Measurements from ENCODE around the gene RCN2.
A peak's percentile ranks its signal among the peaks of the same experiment; 100 is the strongest.

The RCN2 gene

GRCh38 chr15:76974456-76975036, 43.0 kb downstream of the RCN2 start:
- no peak for DNase-seq

GRCh38 chr15:76976141-76976540, 44.6 kb downstream of the RCN2 start:
- DNase-seq, result no peak

- DNase-seq, result no peak
These were observed 45.2 kb downstream of the RCN2 start for GRCh38 chr15:76976572-76977270.

GRCh38 chr15:76978522-76979330, 47.2 kb downstream of the RCN2 start:
- DNase-seq, result no peak

- no peak for DNase-seq
These were observed 47.9 kb downstream of the RCN2 start for GRCh38 chr15:76979331-76979925.

- no peak for DNase-seq
These were observed 48.5 kb downstream of the RCN2 start for GRCh38 chr15:76979996-76980520.

GRCh38 chr15:76982356-76982755, 50.8 kb downstream of the RCN2 start:
- no peak for DNase-seq

- DNase-seq, result no peak
These were observed 51.2 kb downstream of the RCN2 start for GRCh38 chr15:76982756-76983155.

- DNase-seq, result no peak
These were observed 52.2 kb downstream of the RCN2 start for GRCh38 chr15:76983590-76984375.

GRCh38 chr15:76986743-76987142, 55.2 kb downstream of the RCN2 start:
- DNase-seq, result no peak

GRCh38 chr15:76987276-76987675, 55.7 kb downstream of the RCN2 start:
- DNase-seq, result no peak

GRCh38 chr15:76987896-76988860, 56.6 kb downstream of the RCN2 start:
- DNase-seq, result no peak

- DNase-seq, result no peak
These were observed 57.6 kb downstream of the RCN2 start for GRCh38 chr15:76988867-76989780.

GRCh38 chr15:76991048-76991447, 59.5 kb downstream of the RCN2 start:
- no peak for DNase-seq

GRCh38 chr15:76991741-76992645, 60.4 kb downstream of the RCN2 start:
- peak; percentile 15 for DNase-seq

- no peak for DNase-seq
These were observed 61.7 kb downstream of the RCN2 start for GRCh38 chr15:76993114-76993725.

- no peak for DNase-seq
These were observed 62.5 kb downstream of the RCN2 start for GRCh38 chr15:76994001-76994400.

- no peak for DNase-seq
These were observed 62.9 kb downstream of the RCN2 start for GRCh38 chr15:76994496-76994895.

Data from midbrain (tissue), 1 donor.